Activated naive CD8-positive, alpha-beta T cell treated with anti-CD3 and anti-CD28 coated beads, Interleukin-2, amount 50 U/mL, for 24 hours (primary cell): ENCODE measurements around the gene DCXR.

Experiments
- ATAC-seq: fragments of 150-1000 bp; cut with Tn5 transposase; one replicate; pipeline ENCODE4 v1.10.0; 2021
- DNase-seq: peaks from one replicate; pipeline ENCODE4 v3.0.0; 2021
- H3K27ac Mint-ChIP-seq: one replicate; pipeline ENCODE4 v1.8.0; 2021; ENCODE audit warnings: mild to moderate bottlenecking, mixed read lengths
- H3K27me3 Mint-ChIP-seq: one replicate; pipeline ENCODE4 v1.8.0; 2021; ENCODE audit warnings: mixed read lengths
- H3K36me3 Mint-ChIP-seq: one replicate; pipeline ENCODE4 v1.8.0; 2021; ENCODE audit warnings: low read depth, mixed read lengths
- H3K4me1 Mint-ChIP-seq: one replicate; pipeline ENCODE4 v1.8.0; 2021; ENCODE audit warnings: mixed read lengths
- H3K4me3 Mint-ChIP-seq: one replicate; pipeline ENCODE4 v1.8.0; 2021; ENCODE audit warnings: mild to moderate bottlenecking, moderate library complexity, mixed read lengths
- H3K9me3 Mint-ChIP-seq: one replicate; pipeline ENCODE4 v1.8.0; 2021; ENCODE audit warnings: mixed read lengths

DCXR gene

GRCh38 chr17:82078433-82078832, 40.9 kb upstream of the DCXR start:
- peaks cover 14% of the 10 kb centered on the region for H3K36me3 Mint-ChIP-seq
- H3K4me1 Mint-ChIP-seq, result no peaks in the 10 kb centered on the region
- no peak overlapping the region for H3K27ac Mint-ChIP-seq
- H3K4me3 Mint-ChIP-seq, result no peak overlapping the region
- H3K9me3 Mint-ChIP-seq, result no peaks in the 10 kb centered on the region
- DNase-seq (no peak), ATAC-seq (no peak)
- H3K27me3 Mint-ChIP-seq, result no peaks in the 10 kb centered on the region

- Mint-ChIP-seq H3K4me3 (peak overlapping the region; percentile 25), H3K27ac (no peak overlapping the region), H3K36me3 (peaks cover 9% of the 10 kb centered on the region), H3K9me3 (no peaks in the 10 kb centered on the region), H3K27me3 (no peaks in the 10 kb centered on the region), H3K4me1 (no peaks in the 10 kb centered on the region)
- no peak for DNase-seq
- ATAC-seq, result peak; percentile 4
Measured at GRCh38 chr17:82077617-82078358, 40.3 kb upstream of the DCXR start.

GRCh38 chr17:82076785-82077591, 39.5 kb upstream of the DCXR start:
- Mint-ChIP-seq H3K36me3 (peaks cover 9% of the 10 kb centered on the region), H3K4me1 (no peaks in the 10 kb centered on the region), H3K9me3 (no peaks in the 10 kb centered on the region), H3K4me3 (no peak overlapping the region), H3K27me3 (no peaks in the 10 kb centered on the region), H3K27ac (no peak overlapping the region)
- ATAC-seq, result peak; percentile 22
- DNase-seq, result no peak

GRCh38 chr17:82076018-82076784, 38.7 kb upstream of the DCXR start:
- DNase-seq (no peak), ATAC-seq (no peak)
- Mint-ChIP-seq H3K4me1 (no peaks in the 10 kb centered on the region), H3K9me3 (no peaks in the 10 kb centered on the region), H3K4me3 (no peak overlapping the region), H3K27me3 (no peaks in the 10 kb centered on the region), H3K36me3 (peaks cover 9% of the 10 kb centered on the region), H3K27ac (no peak overlapping the region)

- Mint-ChIP-seq H3K36me3 (peaks cover 3% of the 10 kb centered on the region), H3K27me3 (no peaks in the 10 kb centered on the region), H3K4me1 (no peaks in the 10 kb centered on the region), H3K4me3 (no peak overlapping the region), H3K9me3 (no peaks in the 10 kb centered on the region), H3K27ac (no peak overlapping the region)
- ATAC-seq, result no peak
- no peak for DNase-seq
Measured at GRCh38 chr17:82073446-82073845, 35.9 kb upstream of the DCXR start.

GRCh38 chr17:82072827-82073226, 35.3 kb upstream of the DCXR start:
- no peak overlapping the region for H3K4me3 Mint-ChIP-seq
- no peaks in the 10 kb centered on the region for H3K27me3 Mint-ChIP-seq
- ATAC-seq (no peak), DNase-seq (no peak)
- H3K4me1 Mint-ChIP-seq, result no peaks in the 10 kb centered on the region
- H3K9me3 Mint-ChIP-seq, result no peaks in the 10 kb centered on the region
- H3K36me3 Mint-ChIP-seq, result no peaks in the 10 kb centered on the region
- no peak overlapping the region for H3K27ac Mint-ChIP-seq

GRCh38 chr17:82070611-82071010, 33.1 kb upstream of the DCXR start:
- DNase-seq, result no peak
- Mint-ChIP-seq H3K36me3 (no peaks in the 10 kb centered on the region), H3K4me3 (no peak overlapping the region), H3K9me3 (no peaks in the 10 kb centered on the region), H3K4me1 (peaks cover 9% of the 10 kb centered on the region), H3K27ac (no peak overlapping the region), H3K27me3 (no peaks in the 10 kb centered on the region)
- no peak for ATAC-seq

GRCh38 chr17:82065638-82066303, 28.3 kb upstream of the DCXR start, which contains the start of gene DUS1L:
Gene DUS1L (minus strand): TSS chr17:82065804. CDS start chr17:82065059, 745 bp downstream.
- Mint-ChIP-seq H3K9me3 (no peaks in the 10 kb centered on the region), H3K4me3 (peak within 1 kb of the TSS; percentile 83), H3K27ac (peak within 1 kb of the TSS; percentile 87), H3K36me3 (no peaks in the 10 kb centered on the region), H3K4me1 (peaks cover 16% of the 10 kb centered on the region), H3K27me3 (no peaks in the 10 kb centered on the region)
- ATAC-seq (peak; percentile 77), DNase-seq (peak; percentile 81)

GRCh38 chr17:82065193-82065637, 27.7 kb upstream of the DCXR start:
- Mint-ChIP-seq H3K27ac (peak overlapping the region; percentile 31), H3K4me3 (peak overlapping the region; percentile 74), H3K4me1 (peaks cover 16% of the 10 kb centered on the region), H3K9me3 (no peaks in the 10 kb centered on the region), H3K27me3 (no peaks in the 10 kb centered on the region), H3K36me3 (peaks cover under 1% of the 10 kb centered on the region)
- peak; percentile 29 for DNase-seq
- peak; percentile 35 for ATAC-seq

GRCh38 chr17:82064433-82065192, 27.1 kb upstream of the DCXR start:
- Mint-ChIP-seq H3K9me3 (no peaks in the 10 kb centered on the region), H3K27me3 (no peaks in the 10 kb centered on the region), H3K36me3 (peaks cover 2% of the 10 kb centered on the region), H3K27ac (peak overlapping the region; percentile 71), H3K4me3 (peak overlapping the region; percentile 74), H3K4me1 (peaks cover 16% of the 10 kb centered on the region)
- no peak for DNase-seq
- ATAC-seq, result no peak

- H3K4me1 Mint-ChIP-seq, result peaks cover 16% of the 10 kb centered on the region
- DNase-seq (no peak), ATAC-seq (no peak)
- no peaks in the 10 kb centered on the region for H3K9me3 Mint-ChIP-seq
- peaks cover 2% of the 10 kb centered on the region for H3K36me3 Mint-ChIP-seq
- peak overlapping the region; percentile 74 for H3K4me3 Mint-ChIP-seq
- H3K27me3 Mint-ChIP-seq, result no peaks in the 10 kb centered on the region
- peak overlapping the region; percentile 71 for H3K27ac Mint-ChIP-seq
Measured at GRCh38 chr17:82063424-82064415, 26.2 kb upstream of the DCXR start.

GRCh38 chr17:82062984-82063368, 25.5 kb upstream of the DCXR start:
- DNase-seq, result no peak
- no peaks in the 10 kb centered on the region for H3K27me3 Mint-ChIP-seq
- peaks cover 2% of the 10 kb centered on the region for H3K36me3 Mint-ChIP-seq
- no peak overlapping the region for H3K4me3 Mint-ChIP-seq
- no peak overlapping the region for H3K27ac Mint-ChIP-seq
- peaks cover 16% of the 10 kb centered on the region for H3K4me1 Mint-ChIP-seq
- no peaks in the 10 kb centered on the region for H3K9me3 Mint-ChIP-seq
- ATAC-seq, result no peak
